Stimulated activated CD8-positive, alpha-beta memory T cell treated with anti-CD3 and anti-CD28 coated beads, Interleukin-7, amount 100 ng/mL, for 24 hours (primary cell): ENCODE measurements around the gene MCHR2.
"Not testable (repeated sequence)": the region's sequence is repeated elsewhere in the genome, so short reads cannot be mapped to it uniquely, and the experiment has no call there.

Experiments used
- DNase-seq: peaks from one replicate; pipeline ENCODE4 v3.0.0-alpha.2; 2020; ENCODE audit warnings: low read depth

The MCHR2 gene

GRCh38 chr6:99993533-99994251 lies at the start of gene MCHR2:
TSS of gene MCHR2 (minus strand) at chr6:99994223. CDS start at chr6:99956147, 38,076 bp downstream.
- DNase-seq, result no peak

- DNase-seq, result not testable (repeated sequence)
Observed at GRCh38 chr6:100038546-100038945, 44.5 kb upstream of the MCHR2 start.

- DNase-seq, result no peak
Observed at GRCh38 chr6:100035873-100036653, 42.0 kb upstream of the MCHR2 start.

GRCh38 chr6:100023798-100024197 lies 29.8 kb upstream of the MCHR2 start:
- DNase-seq, result no peak

- no peak for DNase-seq
Observed at GRCh38 chr6:100022847-100023246, 28.8 kb upstream of the MCHR2 start.

GRCh38 chr6:100008857-100009256 lies 14.8 kb upstream of the MCHR2 start:
- DNase-seq, result no peak

GRCh38 chr6:100001915-100002388 lies 7.9 kb upstream of the MCHR2 start:
- peak; percentile 13 for DNase-seq

GRCh38 chr6:99997141-99997540 lies 3.1 kb upstream of the MCHR2 start:
- DNase-seq, result no peak

- no peak for DNase-seq
Observed at GRCh38 chr6:99995916-99996315, 1.9 kb upstream of the MCHR2 start.

GRCh38 chr6:99993146-99993532 lies 884 bp downstream of the MCHR2 start:
- DNase-seq, result no peak

GRCh38 chr6:99991955-99992354 lies 2.1 kb downstream of the MCHR2 start:
- no peak for DNase-seq

GRCh38 chr6:99980741-99981140 lies 13.3 kb downstream of the MCHR2 start:
- no peak for DNase-seq

GRCh38 chr6:99979953-99980352 lies 14.1 kb downstream of the MCHR2 start:
- no peak for DNase-seq

- no peak for DNase-seq
Observed at GRCh38 chr6:99967052-99967451, 27.0 kb downstream of the MCHR2 start.

- no peak for DNase-seq
Observed at GRCh38 chr6:99960027-99960426, 34.0 kb downstream of the MCHR2 start.

- no peak for DNase-seq
Observed at GRCh38 chr6:99951016-99951805, 42.8 kb downstream of the MCHR2 start.

- no peak for DNase-seq
Observed at GRCh38 chr6:99946005-99946404, 48.0 kb downstream of the MCHR2 start.

GRCh38 chr6:99943846-99944245 lies 50.2 kb downstream of the MCHR2 start:
- no peak for DNase-seq

- no peak for DNase-seq
Observed at GRCh38 chr6:99940582-99940981, 53.4 kb downstream of the MCHR2 start.

- no peak for DNase-seq
Observed at GRCh38 chr6:99933129-99933528, 60.9 kb downstream of the MCHR2 start.

- DNase-seq, result no peak
Observed at GRCh38 chr6:99912657-99913056, 81.4 kb downstream of the MCHR2 start.
